IPS-20b (cell line): Measurements from ENCODE around the gene ADAMTS5.

Experiments
- H3K27ac ChIP-seq: one replicate; pipeline ENCODE4 v1.5.1; 2013; ENCODE audit warnings: low read length
- H3K27me3 ChIP-seq: 2 replicates; pipeline ENCODE4 v1.6.1; 2013; ENCODE audit warnings: mild to moderate bottlenecking, low read length, inconsistent platforms; ENCODE audit not compliant: insufficient read depth
- H3K36me3 ChIP-seq: 2 replicates; pipeline ENCODE4 v1.6.1; 2013; ENCODE audit warnings: low read depth, mild to moderate bottlenecking, inconsistent platforms, low read length, moderate library complexity; ENCODE audit not compliant: insufficient read depth
- H3K4me1 ChIP-seq: 2 replicates; pipeline ENCODE4 v1.6.1; 2013; ENCODE audit warnings: mild to moderate bottlenecking, control low read depth, inconsistent platforms, low read length, moderate library complexity; ENCODE audit not compliant: insufficient read depth
- H3K4me3 ChIP-seq: 2 replicates; pipeline ENCODE4 v1.5.1; 2013; ENCODE audit warnings: mild to moderate bottlenecking, low read length, inconsistent platforms
- H3K9ac ChIP-seq: 2 replicates; pipeline ENCODE4 v1.6.1; 2013; ENCODE audit warnings: low read depth, mild to moderate bottlenecking, inconsistent platforms, low read length, moderate library complexity
- H3K9me3 ChIP-seq: 2 replicates; pipeline ENCODE4 v1.6.1; 2013; ENCODE audit warnings: mild to moderate bottlenecking, low read depth, low read length, inconsistent platforms; ENCODE audit not compliant: insufficient read depth

Gene ADAMTS5

GRCh38 chr21:26965040-26965906 lies 1.6 kb downstream of the ADAMTS5 start:
- Histone ChIP-seq H3K9ac (no peak overlapping the region), H3K36me3 (no peaks in the 10 kb centered on the region), H3K4me3 (peak overlapping the region; percentile 74; the same call in 1 of the 2 replicates), H3K27ac (no peak overlapping the region), H3K27me3 (peaks cover 58% of the 10 kb centered on the region), H3K9me3 (no peaks in the 10 kb centered on the region), H3K4me1 (peaks cover 4% of the 10 kb centered on the region; the same call in 1 of the 2 replicates)

GRCh38 chr21:26964170-26964778 lies 2.6 kb downstream of the ADAMTS5 start:
- no peak overlapping the region for H3K9ac ChIP-seq
- peaks cover 4% of the 10 kb centered on the region; the same call in 1 of the 2 replicates for H3K4me1 ChIP-seq
- no peak overlapping the region for H3K4me3 ChIP-seq
- H3K27me3 ChIP-seq = peaks cover 57% of the 10 kb centered on the region
- no peaks in the 10 kb centered on the region for H3K36me3 ChIP-seq
- H3K27ac ChIP-seq = no peak overlapping the region
- no peaks in the 10 kb centered on the region for H3K9me3 ChIP-seq

GRCh38 chr21:26962621-26963181 lies 4.2 kb downstream of the ADAMTS5 start:
- H3K4me1 ChIP-seq = no peaks in the 10 kb centered on the region
- no peak overlapping the region for H3K9ac ChIP-seq
- H3K27ac ChIP-seq = no peak overlapping the region
- H3K9me3 ChIP-seq = no peaks in the 10 kb centered on the region
- H3K36me3 ChIP-seq = no peaks in the 10 kb centered on the region
- peaks cover 42% of the 10 kb centered on the region for H3K27me3 ChIP-seq
- no peak overlapping the region for H3K4me3 ChIP-seq

GRCh38 chr21:26961698-26962097 lies 5.2 kb downstream of the ADAMTS5 start:
- Histone ChIP-seq H3K9me3 (no peaks in the 10 kb centered on the region), H3K27ac (no peak overlapping the region), H3K9ac (no peak overlapping the region), H3K4me1 (no peaks in the 10 kb centered on the region), H3K27me3 (peaks cover 32% of the 10 kb centered on the region), H3K4me3 (no peak overlapping the region), H3K36me3 (no peaks in the 10 kb centered on the region)

- H3K27ac ChIP-seq = no peak overlapping the region
- peaks cover 3% of the 10 kb centered on the region for H3K27me3 ChIP-seq
- H3K9me3 ChIP-seq = no peaks in the 10 kb centered on the region
- H3K4me1 ChIP-seq = peaks cover 6% of the 10 kb centered on the region; the same call in 1 of the 2 replicates
- H3K36me3 ChIP-seq = no peaks in the 10 kb centered on the region
- no peak overlapping the region for H3K9ac ChIP-seq
- H3K4me3 ChIP-seq = no peak overlapping the region
Observed at GRCh38 chr21:26958788-26959187, 8.1 kb downstream of the ADAMTS5 start.

GRCh38 chr21:26956813-26957212 lies 10.1 kb downstream of the ADAMTS5 start:
- H3K4me3 ChIP-seq = no peak overlapping the region
- no peaks in the 10 kb centered on the region for H3K36me3 ChIP-seq
- H3K27me3 ChIP-seq = no peaks in the 10 kb centered on the region
- no peak overlapping the region for H3K27ac ChIP-seq
- H3K4me1 ChIP-seq = peaks cover 6% of the 10 kb centered on the region; the same call in 1 of the 2 replicates
- H3K9ac ChIP-seq = no peak overlapping the region
- H3K9me3 ChIP-seq = no peaks in the 10 kb centered on the region

- Histone ChIP-seq H3K36me3 (no peaks in the 10 kb centered on the region), H3K9ac (no peak overlapping the region), H3K9me3 (no peaks in the 10 kb centered on the region), H3K4me1 (peaks cover 6% of the 10 kb centered on the region; the same call in 1 of the 2 replicates), H3K4me3 (no peak overlapping the region), H3K27ac (no peak overlapping the region), H3K27me3 (no peaks in the 10 kb centered on the region)
Observed at GRCh38 chr21:26956216-26956615, 10.7 kb downstream of the ADAMTS5 start.

- Histone ChIP-seq H3K9ac (no peak overlapping the region), H3K4me1 (peaks cover 6% of the 10 kb centered on the region; the same call in 1 of the 2 replicates), H3K36me3 (no peaks in the 10 kb centered on the region), H3K27ac (no peak overlapping the region), H3K27me3 (no peaks in the 10 kb centered on the region), H3K9me3 (no peaks in the 10 kb centered on the region), H3K4me3 (no peak overlapping the region)
Observed at GRCh38 chr21:26954662-26955121, 12.2 kb downstream of the ADAMTS5 start.

GRCh38 chr21:26952374-26953066 lies 14.4 kb downstream of the ADAMTS5 start:
- no peak overlapping the region for H3K27ac ChIP-seq
- H3K36me3 ChIP-seq = no peaks in the 10 kb centered on the region
- H3K9me3 ChIP-seq = no peaks in the 10 kb centered on the region
- no peak overlapping the region for H3K4me3 ChIP-seq
- H3K9ac ChIP-seq = no peak overlapping the region
- H3K27me3 ChIP-seq = no peaks in the 10 kb centered on the region; the same call in 1 of the 2 replicates
- H3K4me1 ChIP-seq = peaks cover 7% of the 10 kb centered on the region

GRCh38 chr21:26949830-26950229 lies 17.1 kb downstream of the ADAMTS5 start:
- Histone ChIP-seq H3K4me1 (peaks cover 22% of the 10 kb centered on the region), H3K4me3 (no peak overlapping the region), H3K9ac (no peak overlapping the region), H3K27me3 (peaks cover 13% of the 10 kb centered on the region; the same call in 1 of the 2 replicates), H3K27ac (no peak overlapping the region), H3K36me3 (no peaks in the 10 kb centered on the region), H3K9me3 (no peaks in the 10 kb centered on the region)

GRCh38 chr21:26948194-26948593 lies 18.7 kb downstream of the ADAMTS5 start:
- no peak overlapping the region for H3K4me3 ChIP-seq
- H3K27ac ChIP-seq = no peak overlapping the region
- H3K4me1 ChIP-seq = peaks cover 22% of the 10 kb centered on the region
- no peaks in the 10 kb centered on the region for H3K36me3 ChIP-seq
- no peaks in the 10 kb centered on the region for H3K9me3 ChIP-seq
- H3K9ac ChIP-seq = no peak overlapping the region
- H3K27me3 ChIP-seq = peaks cover 13% of the 10 kb centered on the region; the same call in 1 of the 2 replicates
